Activated CD4-positive, alpha-beta T cell treated with anti-CD3 and anti-CD28 coated beads, Interleukin-10, Interleukin-2, amounts not matched to agents 100 ng/mL and 50 ng/mL, durations not matched to agents 16 hours and 8 hours (primary cell): ENCODE data around the gene PFKFB2.

Source experiments
- DNase-seq: peaks from one replicate; pipeline ENCODE4 v3.0.0-alpha.2; 2020

PFKFB2 gene

GRCh38 chr1:207093944-207094343 lies 40.9 kb downstream of the PFKFB2 start:
- no peak for DNase-seq

GRCh38 chr1:207097871-207098324 lies 44.8 kb downstream of the PFKFB2 start:
- DNase-seq = peak; percentile 90

GRCh38 chr1:207101720-207102119 lies 48.6 kb downstream of the PFKFB2 start:
- DNase-seq = no peak

- DNase-seq = no peak
These were observed 49.1 kb downstream of the PFKFB2 start for GRCh38 chr1:207102146-207102545.

- no peak for DNase-seq
These were observed 49.6 kb downstream of the PFKFB2 start for GRCh38 chr1:207102659-207103058.

GRCh38 chr1:207103892-207104373 lies 50.9 kb downstream of the PFKFB2 start, which contains the start of gene C4BPA:
TSS of gene C4BPA (plus strand) at chr1:207104233. CDS start at chr1:207113026, 8,793 bp downstream.
- DNase-seq = no peak

- no peak for DNase-seq
These were observed 55.9 kb downstream of the PFKFB2 start for GRCh38 chr1:207109004-207109403.

GRCh38 chr1:207112616-207113296 lies 59.7 kb downstream of the PFKFB2 start:
- no peak for DNase-seq

GRCh38 chr1:207115269-207115668 lies 62.2 kb downstream of the PFKFB2 start:
- no peak for DNase-seq

- no peak for DNase-seq
These were observed 71.3 kb downstream of the PFKFB2 start for GRCh38 chr1:207124389-207124788.

GRCh38 chr1:207128336-207128921 lies 75.4 kb downstream of the PFKFB2 start:
- DNase-seq = no peak

GRCh38 chr1:207129053-207129452 lies 76.0 kb downstream of the PFKFB2 start:
- no peak for DNase-seq
